HG02938 (cell line): ENCODE results near the gene PANX2.

Source experiments
- ATAC-seq: cut with Tn5 transposase; IDR thresholded peaks from one replicate; pipeline ENCODE4 v1.9.1; 2021; ENCODE audit warnings: mild to moderate bottlenecking, moderate library complexity; ENCODE audit not compliant: unreplicated experiment

PANX2 gene

GRCh38 chr22:50169181-50169759 is 1.3 kb upstream of the PANX2 start:
- ATAC-seq: no peak

- no peak for ATAC-seq
Measured at GRCh38 chr22:50169774-50170341, 673 bp upstream of the PANX2 start.

- ATAC-seq: no peak
Measured at GRCh38 chr22:50171319-50171964, 911 bp downstream of the PANX2 start.

GRCh38 chr22:50171965-50172421 is 1.5 kb downstream of the PANX2 start:
- ATAC-seq: no peak

- ATAC-seq: no peak
Measured at GRCh38 chr22:50173311-50173982, 2.9 kb downstream of the PANX2 start.

GRCh38 chr22:50173983-50174355 is 3.4 kb downstream of the PANX2 start:
- ATAC-seq: no peak

- ATAC-seq: no peak
Measured at GRCh38 chr22:50174382-50175190, 4.1 kb downstream of the PANX2 start.

- ATAC-seq: no peak
Measured at GRCh38 chr22:50175191-50175461, 4.6 kb downstream of the PANX2 start.

GRCh38 chr22:50175921-50176849 is 5.7 kb downstream of the PANX2 start:
- no peak for ATAC-seq

GRCh38 chr22:50176850-50177536 is 6.5 kb downstream of the PANX2 start:
- no peak for ATAC-seq

- no peak for ATAC-seq
Measured at GRCh38 chr22:50177537-50178470, 7.3 kb downstream of the PANX2 start.

- ATAC-seq: no peak
Measured at GRCh38 chr22:50178471-50178864, 7.9 kb downstream of the PANX2 start.

- no peak for ATAC-seq
Measured at GRCh38 chr22:50178871-50179869, 8.6 kb downstream of the PANX2 start.

GRCh38 chr22:50179937-50180726 is 9.6 kb downstream of the PANX2 start:
- no peak for ATAC-seq

- ATAC-seq: no peak
Measured at GRCh38 chr22:50180727-50181521, 10.4 kb downstream of the PANX2 start.
